ENCODE results near the gene SAMD1. TPM values are rescaled to one million over a fixed set of nuclear protein-coding genes. Genes with fewer than 3 reads are reported as not detected.
A peak's percentile ranks its signal among the peaks of the same experiment; 100 is the strongest.

Gene SAMD1
- total RNA-seq, 2 experiments from 2014 or later: 62.1 to 66.9 TPM

GRCh38 chr19:14089412-14089661 lies 1.2 kb downstream of the SAMD1 start:
- no peak for ATAC-seq
- Mint-ChIP-seq H3K4me3 (peak overlapping the region; percentile 77), H3K27ac (peak overlapping the region; percentile 75), H3K36me3 (ENCODE audit: low read depth) (peaks cover 33% of the 10 kb centered on the region), H3K4me1 (ENCODE audit: low read depth) (peaks cover 16% of the 10 kb centered on the region), H3K9me3 (peaks cover 11% of the 10 kb centered on the region), H3K27me3 (no peaks in the 10 kb centered on the region)
- DNase-seq: no peak
- ChIA-PET POLR2A (interaction anchor here (0.9 to 2.5 kb wide), 2 partner anchors 12 to 24 kb away, joined by 3 to 9 read pairs; no protein-coding TSS in a partner anchor), CTCF (interaction anchor here (1.0 to 4.3 kb wide), 3 partner anchors 17 to 227 kb away, joined by 3 to 16 read pairs (median 3); partner anchors contain the start of genes ASF1B and MISP3)
- intact Hi-C loops (cut with micrococcal nuclease): no loop called here
- peak; percentile 51 for TF ChIP-seq CTCF (IDR thresholded peaks at IDR 0.05)

GRCh38 chr19:14088634-14089411 lies 1.7 kb downstream of the SAMD1 start:
- Mint-ChIP-seq H3K27me3 (no peaks in the 10 kb centered on the region), H3K4me3 (peak overlapping the region; percentile 77), H3K4me1 (ENCODE audit: low read depth) (peaks cover 16% of the 10 kb centered on the region), H3K27ac (peak overlapping the region; percentile 75), H3K36me3 (ENCODE audit: low read depth) (peaks cover 33% of the 10 kb centered on the region), H3K9me3 (peaks cover 11% of the 10 kb centered on the region)
- TF ChIP-seq CTCF (IDR thresholded peaks at IDR 0.05): no peak
- DNase-seq: no peak
- ChIA-PET POLR2A (interaction anchor here (0.9 to 2.5 kb wide), 2 partner anchors 12 to 25 kb away, joined by 3 to 9 read pairs; no protein-coding TSS in a partner anchor), CTCF (interaction anchor here (1.0 to 4.3 kb wide), 3 partner anchors 16 to 227 kb away, joined by 3 to 16 read pairs (median 3); partner anchors contain the start of genes ASF1B and MISP3)
- intact Hi-C loops (cut with micrococcal nuclease): no loop called here
- ATAC-seq: no peak

GRCh38 chr19:14086098-14086497 lies 4.5 kb downstream of the SAMD1 start:
- Mint-ChIP-seq H3K4me3 (no peak overlapping the region), H3K4me1 (ENCODE audit: low read depth) (peaks cover 11% of the 10 kb centered on the region), H3K36me3 (ENCODE audit: low read depth) (peaks cover 21% of the 10 kb centered on the region), H3K27ac (no peak overlapping the region), H3K9me3 (no peaks in the 10 kb centered on the region), H3K27me3 (no peaks in the 10 kb centered on the region)
- CTCF ChIA-PET: interaction anchor here (0.5 to 4.3 kb wide), 2 partner anchors 14 to 49 kb away, joined by 3 to 16 read pairs; partner anchors contain the start of gene MISP3
- no peak for TF ChIP-seq CTCF (IDR thresholded peaks at IDR 0.05)
- DNase-seq: no peak
- POLR2A ChIA-PET: no interaction called here
- ATAC-seq: no peak
- intact Hi-C loops (cut with micrococcal nuclease): no loop called here

GRCh38 chr19:14085309-14085995 lies 5.1 kb downstream of the SAMD1 start, which contains the start of gene C19orf67:
Gene C19orf67 (minus strand): TSS chr19:14085783. CDS start chr19:14085627, 156 bp downstream.
- no peak within 1 kb of the TSS for H3K4me3 Mint-ChIP-seq
- ChIA-PET CTCF (interaction anchor here (0.5 to 1.7 kb wide), 2 partner anchors 50 to 51 kb away, joined by 3 to 7 read pairs; partner anchors contain the start of gene ASF1B), POLR2A (no interaction called here)
- no peaks in the 10 kb centered on the region for H3K27me3 Mint-ChIP-seq
- H3K9me3 Mint-ChIP-seq: no peaks in the 10 kb centered on the region
- ATAC-seq (no peak), DNase-seq (no peak)
- peaks cover 13% of the 10 kb centered on the region for H3K4me1 Mint-ChIP-seq (ENCODE audit: low read depth)
- TF ChIP-seq CTCF (IDR thresholded peaks at IDR 0.05): no peak
- H3K27ac Mint-ChIP-seq: peak within 1 kb of the TSS; percentile 46
- H3K36me3 Mint-ChIP-seq (ENCODE audit: low read depth): peaks cover 21% of the 10 kb centered on the region
- intact Hi-C loops (cut with micrococcal nuclease): no loop called here

Measured in activated CD8-positive, alpha-beta T cell treated with anti-CD3 and anti-CD28 coated beads for 36 hours (primary cell).